B cell (primary cell): ENCODE measurements around the gene WDR35.
"Not testable (repeated sequence)": the region's sequence is repeated elsewhere in the genome, so short reads cannot be mapped to it uniquely, and the experiment has no call there.

Experiments
- EZH2 ChIP-seq: IDR thresholded peaks from 2 replicates; pipeline ENCODE4 v1.6.1; 2012; ENCODE audit warnings: borderline replicate concordance, low read depth, mild to moderate bottlenecking, moderate library complexity, low read length; ENCODE audit not compliant: insufficient read depth, poor library complexity, severe bottlenecking
- TF ChIP-seq, protein P1 (sequence below): fragments of 200-600 bp; IDR thresholded peaks from one replicate; pipeline ENCODE4 v1.8.0; 2022; ENCODE audit warnings: antibody characterized with exemption, mild to moderate bottlenecking

DNA sequence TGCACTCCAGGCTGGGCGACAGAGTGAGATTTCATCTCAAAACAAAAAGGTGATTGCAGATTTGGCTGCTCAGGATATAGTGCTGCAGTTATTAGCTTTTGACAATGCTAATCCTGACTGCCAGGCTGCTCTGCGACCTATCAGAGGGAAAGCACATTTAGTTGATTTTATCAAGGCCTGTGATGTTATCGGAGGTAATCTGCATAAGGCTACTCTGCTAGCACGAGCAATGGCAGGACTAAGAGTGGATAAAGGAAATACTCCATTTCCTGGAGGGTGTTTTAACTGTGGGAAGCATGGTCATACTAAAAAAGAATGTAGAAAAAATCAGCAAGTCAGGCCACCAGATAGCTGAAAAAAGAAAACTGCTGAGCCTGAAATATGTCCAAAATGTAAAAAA, 65.4 kb downstream of the WDR35 start:
- TF ChIP-seq, protein P1, sequence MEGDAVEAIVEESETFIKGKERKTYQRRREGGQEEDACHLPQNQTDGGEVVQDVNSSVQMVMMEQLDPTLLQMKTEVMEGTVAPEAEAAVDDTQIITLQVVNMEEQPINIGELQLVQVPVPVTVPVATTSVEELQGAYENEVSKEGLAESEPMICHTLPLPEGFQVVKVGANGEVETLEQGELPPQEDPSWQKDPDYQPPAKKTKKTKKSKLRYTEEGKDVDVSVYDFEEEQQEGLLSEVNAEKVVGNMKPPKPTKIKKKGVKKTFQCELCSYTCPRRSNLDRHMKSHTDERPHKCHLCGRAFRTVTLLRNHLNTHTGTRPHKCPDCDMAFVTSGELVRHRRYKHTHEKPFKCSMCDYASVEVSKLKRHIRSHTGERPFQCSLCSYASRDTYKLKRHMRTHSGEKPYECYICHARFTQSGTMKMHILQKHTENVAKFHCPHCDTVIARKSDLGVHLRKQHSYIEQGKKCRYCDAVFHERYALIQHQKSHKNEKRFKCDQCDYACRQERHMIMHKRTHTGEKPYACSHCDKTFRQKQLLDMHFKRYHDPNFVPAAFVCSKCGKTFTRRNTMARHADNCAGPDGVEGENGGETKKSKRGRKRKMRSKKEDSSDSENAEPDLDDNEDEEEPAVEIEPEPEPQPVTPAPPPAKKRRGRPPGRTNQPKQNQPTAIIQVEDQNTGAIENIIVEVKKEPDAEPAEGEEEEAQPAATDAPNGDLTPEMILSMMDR: not testable (repeated sequence)
- TF ChIP-seq EZH2: not testable (repeated sequence)
